T47D (cell line): ENCODE data around the gene ARL6IP6.
"Not testable (repeated sequence)": the region's sequence is repeated elsewhere in the genome, so short reads cannot be mapped to it uniquely, and the experiment has no call there.

Experiments
- DNase-seq, 2 experiments: peaks; one replicate each; pipeline versions ENCODE4 v3.0.0 to v3.0.0-alpha.2; 2011 to 2012; ENCODE audit warnings: low read depth in 1 of 2, low spot score in 1 of 2
- JUND ChIP-seq: IDR thresholded peaks from 2 replicates; pipeline ENCODE4 v1.6.1; 2012; ENCODE audit warnings: low read depth
- in situ Hi-C: cut with HindIII; loops from 2 replicates; pipeline ENCODE4 v1.10.0; 2016; ENCODE audit warnings: low sequenced_read_pairs, low pct_unique_long_range_greater_than_20kb

ARL6IP6 gene

GRCh38 chr2:152738438-152738837 lies 20.0 kb downstream of the ARL6IP6 start:
- in situ Hi-C loops = no loop called here
- no peak for DNase-seq

GRCh38 chr2:152739705-152740104 lies 21.3 kb downstream of the ARL6IP6 start:
- DNase-seq = not testable (repeated sequence)

More at GRCh38 chr2:152738438-152738837, 20.0 kb downstream of the ARL6IP6 start:
- no peak for TF ChIP-seq JUND

GRCh38 chr2:152740743-152741328 lies 22.4 kb downstream of the ARL6IP6 start:
- TF ChIP-seq JUND = no peak
- DNase-seq = peak in 1 of 2 experiments; percentile 67
- in situ Hi-C loops = no loop called here

More at GRCh38 chr2:152739705-152740104, 21.3 kb downstream of the ARL6IP6 start:
- in situ Hi-C loops = not testable (repeated sequence)

GRCh38 chr2:152743002-152743401 lies 24.6 kb downstream of the ARL6IP6 start:
- TF ChIP-seq JUND = no peak
- peak in 1 of 2 experiments; percentile 53 for DNase-seq
- in situ Hi-C loops = no loop called here

GRCh38 chr2:152747751-152748150 lies 29.3 kb downstream of the ARL6IP6 start:
- in situ Hi-C loops, DNase-seq: not testable (repeated sequence)

- no peak for TF ChIP-seq JUND
- in situ Hi-C loops = no loop called here
- DNase-seq = no peak
Measured at GRCh38 chr2:152755029-152755428, 36.6 kb downstream of the ARL6IP6 start.

GRCh38 chr2:152759290-152760072 lies 41.1 kb downstream of the ARL6IP6 start:
- in situ Hi-C loops = no loop called here
- DNase-seq = no peak
- TF ChIP-seq JUND = no peak

GRCh38 chr2:152761214-152761613 lies 42.8 kb downstream of the ARL6IP6 start:
- TF ChIP-seq JUND = no peak
- DNase-seq = no peak
- in situ Hi-C loops = no loop called here

- in situ Hi-C loops = no loop called here
- TF ChIP-seq JUND = no peak
- no peak for DNase-seq
Measured at GRCh38 chr2:152762202-152762601, 43.8 kb downstream of the ARL6IP6 start.

GRCh38 chr2:152763208-152763607 lies 44.8 kb downstream of the ARL6IP6 start:
- DNase-seq, in situ Hi-C loops: not testable (repeated sequence)

GRCh38 chr2:152763651-152764050 lies 45.2 kb downstream of the ARL6IP6 start:
- in situ Hi-C loops = no loop called here
- DNase-seq = no peak
- TF ChIP-seq JUND = no peak

GRCh38 chr2:152766928-152767327 lies 48.5 kb downstream of the ARL6IP6 start:
- in situ Hi-C loops = no loop called here
- no peak for TF ChIP-seq JUND
- DNase-seq = no peak

- no peak for DNase-seq
- no peak for TF ChIP-seq JUND
- in situ Hi-C loops = no loop called here
Measured at GRCh38 chr2:152781175-152781574, 62.8 kb downstream of the ARL6IP6 start.
